ENCODE data around the gene ABCC9.

ABCC9 gene

DNA sequence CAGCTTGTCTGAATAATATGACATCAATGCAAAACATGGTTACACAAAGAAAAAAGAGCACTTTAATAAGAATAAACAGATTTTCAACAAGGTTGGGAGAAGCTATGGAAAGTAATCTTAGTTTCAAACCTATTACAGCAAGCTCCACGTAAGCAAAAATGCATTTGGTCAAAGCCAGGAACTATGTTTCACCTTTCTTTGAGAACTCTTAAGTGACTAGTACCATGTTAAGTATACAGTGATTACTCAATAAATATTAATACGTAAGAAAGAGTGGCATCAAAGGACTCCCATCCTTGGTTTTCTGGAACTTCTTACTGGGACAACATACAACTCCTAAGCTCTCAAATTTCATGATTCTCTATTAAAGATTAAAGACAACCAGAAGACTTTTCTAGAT, 80.7 kb downstream of the ABCC9 start:
- TF ChIP-seq TAF1 (IDR thresholded peaks at IDR 0.05; ENCODE audit: low read depth): no peak
- TF ChIP-seq YY1 (IDR thresholded peaks at IDR 0.05; ENCODE audit: low read depth): no peak
- TF ChIP-seq TCF12 (IDR thresholded peaks at IDR 0.05; ENCODE audit: low read depth): no peak
- no peak for TF ChIP-seq RAD21 (IDR thresholded peaks at IDR 0.05; ENCODE audit: low read depth)

DNA sequence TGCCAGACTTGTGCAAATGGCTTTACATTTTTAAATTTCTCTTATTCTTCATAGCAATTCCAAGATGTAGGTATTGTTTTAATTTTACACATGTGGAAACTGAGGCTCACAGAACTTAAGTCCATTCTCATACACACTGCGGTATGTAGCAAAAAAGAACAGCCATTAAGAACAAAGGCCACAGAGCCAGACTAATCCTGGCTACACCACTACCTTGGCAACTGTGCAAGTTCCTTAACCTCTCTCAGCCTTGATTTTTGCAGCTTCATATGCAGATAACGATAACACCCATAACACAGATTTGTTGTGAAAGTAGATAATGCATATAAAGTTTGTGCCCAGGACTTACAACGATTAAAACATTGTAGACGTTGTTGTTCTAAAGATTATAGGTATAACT, 81.1 kb downstream of the ABCC9 start:
- TF ChIP-seq CEBPB (IDR thresholded peaks at IDR 0.05): no peak
- TF ChIP-seq, protein P1, sequence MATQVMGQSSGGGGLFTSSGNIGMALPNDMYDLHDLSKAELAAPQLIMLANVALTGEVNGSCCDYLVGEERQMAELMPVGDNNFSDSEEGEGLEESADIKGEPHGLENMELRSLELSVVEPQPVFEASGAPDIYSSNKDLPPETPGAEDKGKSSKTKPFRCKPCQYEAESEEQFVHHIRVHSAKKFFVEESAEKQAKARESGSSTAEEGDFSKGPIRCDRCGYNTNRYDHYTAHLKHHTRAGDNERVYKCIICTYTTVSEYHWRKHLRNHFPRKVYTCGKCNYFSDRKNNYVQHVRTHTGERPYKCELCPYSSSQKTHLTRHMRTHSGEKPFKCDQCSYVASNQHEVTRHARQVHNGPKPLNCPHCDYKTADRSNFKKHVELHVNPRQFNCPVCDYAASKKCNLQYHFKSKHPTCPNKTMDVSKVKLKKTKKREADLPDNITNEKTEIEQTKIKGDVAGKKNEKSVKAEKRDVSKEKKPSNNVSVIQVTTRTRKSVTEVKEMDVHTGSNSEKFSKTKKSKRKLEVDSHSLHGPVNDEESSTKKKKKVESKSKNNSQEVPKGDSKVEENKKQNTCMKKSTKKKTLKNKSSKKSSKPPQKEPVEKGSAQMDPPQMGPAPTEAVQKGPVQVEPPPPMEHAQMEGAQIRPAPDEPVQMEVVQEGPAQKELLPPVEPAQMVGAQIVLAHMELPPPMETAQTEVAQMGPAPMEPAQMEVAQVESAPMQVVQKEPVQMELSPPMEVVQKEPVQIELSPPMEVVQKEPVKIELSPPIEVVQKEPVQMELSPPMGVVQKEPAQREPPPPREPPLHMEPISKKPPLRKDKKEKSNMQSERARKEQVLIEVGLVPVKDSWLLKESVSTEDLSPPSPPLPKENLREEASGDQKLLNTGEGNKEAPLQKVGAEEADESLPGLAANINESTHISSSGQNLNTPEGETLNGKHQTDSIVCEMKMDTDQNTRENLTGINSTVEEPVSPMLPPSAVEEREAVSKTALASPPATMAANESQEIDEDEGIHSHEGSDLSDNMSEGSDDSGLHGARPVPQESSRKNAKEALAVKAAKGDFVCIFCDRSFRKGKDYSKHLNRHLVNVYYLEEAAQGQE (IDR thresholded peaks at IDR 0.05; ENCODE audit: low read depth): no peak
- no peak for TF ChIP-seq YY1 (IDR thresholded peaks at IDR 0.05; ENCODE audit: low read depth)
- no peak for TF ChIP-seq NFIC (IDR thresholded peaks at IDR 0.05)
- TF ChIP-seq ZBTB7A (IDR thresholded peaks at IDR 0.05; ENCODE audit: low read depth): no peak
- TF ChIP-seq EGR1 (IDR thresholded peaks at IDR 0.05): no peak
- no peak for TF ChIP-seq CREB1 (IDR thresholded peaks at IDR 0.05; ENCODE audit: low read depth)
- TF ChIP-seq, protein P2, sequence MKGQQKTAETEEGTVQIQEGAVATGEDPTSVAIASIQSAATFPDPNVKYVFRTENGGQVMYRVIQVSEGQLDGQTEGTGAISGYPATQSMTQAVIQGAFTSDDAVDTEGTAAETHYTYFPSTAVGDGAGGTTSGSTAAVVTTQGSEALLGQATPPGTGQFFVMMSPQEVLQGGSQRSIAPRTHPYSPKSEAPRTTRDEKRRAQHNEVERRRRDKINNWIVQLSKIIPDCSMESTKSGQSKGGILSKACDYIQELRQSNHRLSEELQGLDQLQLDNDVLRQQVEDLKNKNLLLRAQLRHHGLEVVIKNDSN (IDR thresholded peaks at IDR 0.05): no peak
- TF ChIP-seq EP300 (IDR thresholded peaks at IDR 0.05; ENCODE audit: borderline replicate concordance): no peak
- TF ChIP-seq TEAD4 (IDR thresholded peaks at IDR 0.05): no peak
- no peak for TF ChIP-seq TCF12 (IDR thresholded peaks at IDR 0.05; ENCODE audit: low read depth)
- TF ChIP-seq, protein P3, sequence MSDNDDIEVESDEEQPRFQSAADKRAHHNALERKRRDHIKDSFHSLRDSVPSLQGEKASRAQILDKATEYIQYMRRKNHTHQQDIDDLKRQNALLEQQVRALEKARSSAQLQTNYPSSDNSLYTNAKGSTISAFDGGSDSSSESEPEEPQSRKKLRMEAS (IDR thresholded peaks at IDR 0.05): no peak

DNA sequence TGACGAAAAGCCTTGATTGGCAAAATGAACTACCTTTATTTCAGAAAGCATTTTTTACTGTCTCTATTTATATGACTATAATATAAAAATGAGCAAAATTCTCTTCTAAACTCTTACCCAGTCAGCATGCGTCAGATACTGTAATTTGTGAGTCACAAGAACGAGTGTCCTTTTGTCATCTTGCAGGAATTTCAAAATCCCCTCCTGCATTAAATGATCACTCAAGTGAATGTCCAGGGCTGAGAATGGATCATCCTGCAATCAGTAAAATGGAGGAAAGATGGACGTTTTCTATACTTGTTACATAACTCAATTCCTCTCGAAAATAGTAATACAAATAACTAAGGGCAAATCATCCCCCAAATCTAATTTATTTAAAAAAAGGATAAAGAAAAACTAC, 89.0 kb downstream of the ABCC9 start:
- TF ChIP-seq CEBPB (IDR thresholded peaks at IDR 0.05): no peak
- no peak for TF ChIP-seq TEAD4 (IDR thresholded peaks at IDR 0.05)
- TF ChIP-seq, protein P3 (IDR thresholded peaks at IDR 0.05): no peak
- no peak for TF ChIP-seq ZBTB7A (IDR thresholded peaks at IDR 0.05; ENCODE audit: low read depth)
- no peak for TF ChIP-seq TAF1 (IDR thresholded peaks at IDR 0.05; ENCODE audit: low read depth)
- TF ChIP-seq NFIC (IDR thresholded peaks at IDR 0.05): no peak
- TF ChIP-seq TCF12 (IDR thresholded peaks at IDR 0.05; ENCODE audit: low read depth): no peak
- TF ChIP-seq, protein P1 (IDR thresholded peaks at IDR 0.05; ENCODE audit: low read depth): no peak
- TF ChIP-seq, protein P2 (IDR thresholded peaks at IDR 0.05): no peak
- no peak for TF ChIP-seq CREB1 (IDR thresholded peaks at IDR 0.05; ENCODE audit: low read depth)
- TF ChIP-seq RAD21 (IDR thresholded peaks at IDR 0.05; ENCODE audit: low read depth): no peak
- TF ChIP-seq EP300 (IDR thresholded peaks at IDR 0.05; ENCODE audit: borderline replicate concordance): no peak
- no peak for TF ChIP-seq YY1 (IDR thresholded peaks at IDR 0.05; ENCODE audit: low read depth)
- no peak for TF ChIP-seq EGR1 (IDR thresholded peaks at IDR 0.05)
- TF ChIP-seq FOXM1 (IDR thresholded peaks at IDR 0.05; ENCODE audit: borderline replicate concordance, low read depth): no peak

DNA sequence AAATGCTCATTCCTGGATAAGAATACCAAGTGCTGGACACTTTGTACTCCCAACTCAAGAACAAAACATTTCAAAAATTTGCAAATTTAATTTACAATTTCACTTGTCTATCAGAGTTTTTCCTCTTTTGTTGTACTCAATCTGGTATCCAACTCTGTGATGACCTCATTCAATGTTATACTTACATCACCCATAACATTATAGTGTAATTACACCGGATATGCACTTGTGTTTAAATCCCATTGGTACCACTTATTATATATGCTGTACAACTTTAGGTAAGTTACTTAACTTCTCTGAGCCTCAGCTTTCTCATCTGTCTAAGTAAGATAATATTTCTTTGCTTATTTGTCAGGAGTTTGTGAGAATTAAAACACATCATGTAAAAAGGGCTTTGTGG, 90.1 kb downstream of the ABCC9 start:
- TF ChIP-seq EP300 (IDR thresholded peaks at IDR 0.05; ENCODE audit: borderline replicate concordance) (no peak), YY1 (IDR thresholded peaks at IDR 0.05; ENCODE audit: low read depth) (no peak), FOXM1 (IDR thresholded peaks at IDR 0.05; ENCODE audit: borderline replicate concordance, low read depth) (no peak), CREB1 (IDR thresholded peaks at IDR 0.05; ENCODE audit: low read depth) (no peak), TEAD4 (IDR thresholded peaks at IDR 0.05) (no peak), TCF12 (IDR thresholded peaks at IDR 0.05; ENCODE audit: low read depth) (no peak)
- TF ChIP-seq, protein P1 (IDR thresholded peaks at IDR 0.05; ENCODE audit: low read depth): no peak

DNA sequence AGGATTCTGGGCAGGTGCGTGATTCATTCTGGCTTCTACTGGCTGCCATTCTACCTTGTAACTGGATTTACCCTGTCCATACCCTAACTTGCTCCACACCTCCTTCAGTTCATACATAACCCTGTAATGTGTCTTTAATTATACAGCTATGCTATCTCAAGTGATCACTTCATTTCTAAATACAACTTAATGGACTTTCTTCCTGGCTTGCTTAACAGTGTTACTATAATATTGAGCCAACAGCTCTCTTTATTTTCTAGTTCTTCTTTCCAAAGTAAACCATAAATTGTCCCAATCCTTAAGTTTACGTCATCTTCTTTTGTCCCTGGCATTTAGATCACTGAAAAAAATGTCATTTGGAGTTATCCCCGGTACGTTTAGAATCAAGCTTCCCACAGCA, 90.8 kb downstream of the ABCC9 start:
- no peak for TF ChIP-seq TCF12 (IDR thresholded peaks at IDR 0.05; ENCODE audit: low read depth)
- TF ChIP-seq, protein P1 (IDR thresholded peaks at IDR 0.05; ENCODE audit: low read depth): no peak
- no peak for TF ChIP-seq NFIC (IDR thresholded peaks at IDR 0.05)
- no peak for TF ChIP-seq FOXM1 (IDR thresholded peaks at IDR 0.05; ENCODE audit: borderline replicate concordance, low read depth)
- no peak for TF ChIP-seq CREB1 (IDR thresholded peaks at IDR 0.05; ENCODE audit: low read depth)
- TF ChIP-seq RAD21 (IDR thresholded peaks at IDR 0.05; ENCODE audit: low read depth): no peak

Data from Ishikawa (cell line).